ENCODE measurements around the gene HELZ2. TPM values are rescaled to one million over a fixed set of nuclear protein-coding genes. Genes with fewer than 3 reads are reported as not detected.
"Not testable (repeated sequence)": the region's sequence is repeated elsewhere in the genome, so short reads cannot be mapped to it uniquely, and the experiment has no call there.

Gene HELZ2
- total RNA-seq, 1 donor from 2014 or later, result 31.4 TPM

DNA sequence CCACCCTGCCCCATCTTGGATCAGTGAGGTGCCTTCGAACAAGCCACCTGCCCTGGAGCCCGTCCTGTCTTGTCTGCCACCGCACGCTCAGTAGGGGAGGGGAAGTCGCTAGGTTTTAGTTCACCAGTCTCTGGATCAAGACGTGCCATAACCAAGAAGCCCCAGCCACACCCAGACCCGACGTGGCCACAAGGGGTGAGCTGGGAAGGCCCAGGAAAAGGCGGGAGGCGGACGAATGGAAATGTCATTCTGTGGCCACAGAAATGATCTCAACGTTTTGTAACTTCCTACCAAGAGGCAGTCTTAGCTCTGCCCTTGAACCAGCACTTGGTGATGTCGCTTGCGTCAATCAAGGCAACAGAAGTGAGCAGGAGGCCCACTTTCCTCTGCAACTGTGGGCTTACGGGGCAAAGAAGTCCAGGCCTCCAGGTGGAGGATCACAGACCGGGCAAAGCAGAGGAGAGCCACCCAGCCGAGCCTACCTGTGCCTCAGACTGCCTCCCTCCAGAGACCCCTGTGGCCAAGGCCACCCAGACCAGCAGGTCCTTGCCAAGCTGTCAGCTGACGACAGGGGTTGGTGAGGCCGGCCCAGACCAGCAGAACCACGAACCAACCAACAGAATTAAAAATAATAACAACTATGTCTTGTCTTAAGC is 38.4 kb upstream of the HELZ2 start:
- H3K4me3 ChIP-seq, result no peak overlapping the region
- TF ChIP-seq POLR2A (IDR thresholded peaks at IDR 0.05), result no peak
- TF ChIP-seq, protein P1, sequence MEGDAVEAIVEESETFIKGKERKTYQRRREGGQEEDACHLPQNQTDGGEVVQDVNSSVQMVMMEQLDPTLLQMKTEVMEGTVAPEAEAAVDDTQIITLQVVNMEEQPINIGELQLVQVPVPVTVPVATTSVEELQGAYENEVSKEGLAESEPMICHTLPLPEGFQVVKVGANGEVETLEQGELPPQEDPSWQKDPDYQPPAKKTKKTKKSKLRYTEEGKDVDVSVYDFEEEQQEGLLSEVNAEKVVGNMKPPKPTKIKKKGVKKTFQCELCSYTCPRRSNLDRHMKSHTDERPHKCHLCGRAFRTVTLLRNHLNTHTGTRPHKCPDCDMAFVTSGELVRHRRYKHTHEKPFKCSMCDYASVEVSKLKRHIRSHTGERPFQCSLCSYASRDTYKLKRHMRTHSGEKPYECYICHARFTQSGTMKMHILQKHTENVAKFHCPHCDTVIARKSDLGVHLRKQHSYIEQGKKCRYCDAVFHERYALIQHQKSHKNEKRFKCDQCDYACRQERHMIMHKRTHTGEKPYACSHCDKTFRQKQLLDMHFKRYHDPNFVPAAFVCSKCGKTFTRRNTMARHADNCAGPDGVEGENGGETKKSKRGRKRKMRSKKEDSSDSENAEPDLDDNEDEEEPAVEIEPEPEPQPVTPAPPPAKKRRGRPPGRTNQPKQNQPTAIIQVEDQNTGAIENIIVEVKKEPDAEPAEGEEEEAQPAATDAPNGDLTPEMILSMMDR (IDR thresholded peaks at IDR 0.05), result no peak
- no peak for TF ChIP-seq POLR2AphosphoS5 (IDR thresholded peaks at IDR 0.05; ENCODE audit: insufficient read depth in 1 of 2, low read depth in 1 of 2)
- no peak overlapping the region for H3K27ac ChIP-seq
- no peaks in the 10 kb centered on the region for H3K9me3 ChIP-seq
- H3K36me3 ChIP-seq, result peaks cover 0 to 22% of the 10 kb centered on the region in 2 donors
- no peak for DNase-seq (ENCODE audit: extremely low spot score in 2 of 2)
- no peaks in the 10 kb centered on the region for H3K4me1 ChIP-seq
- H3K27me3 ChIP-seq, result no peaks in the 10 kb centered on the region
- intact Hi-C loops (cut with DNase I), result no loop called here

DNA sequence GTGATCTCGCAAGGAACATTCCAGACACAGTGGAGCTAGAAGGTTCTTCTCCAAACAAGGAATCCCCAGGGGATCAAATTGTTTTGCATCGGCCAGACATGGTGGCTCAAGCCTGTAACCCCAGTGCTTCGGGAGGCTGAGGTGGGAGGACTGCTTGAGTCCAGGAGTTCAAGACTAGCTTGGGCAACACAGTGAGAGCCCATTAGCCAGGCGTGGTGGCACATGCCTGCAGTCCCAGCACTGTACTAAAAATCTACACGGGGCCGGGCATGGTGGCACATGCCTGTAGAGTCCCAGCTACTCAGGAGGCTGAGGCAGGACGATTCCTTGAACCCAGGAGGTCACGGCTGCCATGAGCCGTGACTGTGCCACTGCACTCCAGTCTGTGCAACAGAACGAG is 37.6 kb upstream of the HELZ2 start:
- H3K9me3 ChIP-seq, result no peaks in the 10 kb centered on the region
- H3K27ac ChIP-seq, result no peak overlapping the region
- H3K4me3 ChIP-seq, result no peak overlapping the region
- no peak for DNase-seq (ENCODE audit: extremely low spot score in 2 of 2)
- TF ChIP-seq POLR2AphosphoS5 (IDR thresholded peaks at IDR 0.05; ENCODE audit: insufficient read depth in 1 of 2, low read depth in 1 of 2) (no peak), POLR2A (IDR thresholded peaks at IDR 0.05) (no peak)
- TF ChIP-seq, protein P1 (IDR thresholded peaks at IDR 0.05), result no peak
- no peaks in the 10 kb centered on the region for H3K27me3 ChIP-seq
- peaks cover 0 to 15% of the 10 kb centered on the region in 2 donors for H3K36me3 ChIP-seq
- intact Hi-C loops (cut with DNase I), result no loop called here
- no peaks in the 10 kb centered on the region for H3K4me1 ChIP-seq

DNA sequence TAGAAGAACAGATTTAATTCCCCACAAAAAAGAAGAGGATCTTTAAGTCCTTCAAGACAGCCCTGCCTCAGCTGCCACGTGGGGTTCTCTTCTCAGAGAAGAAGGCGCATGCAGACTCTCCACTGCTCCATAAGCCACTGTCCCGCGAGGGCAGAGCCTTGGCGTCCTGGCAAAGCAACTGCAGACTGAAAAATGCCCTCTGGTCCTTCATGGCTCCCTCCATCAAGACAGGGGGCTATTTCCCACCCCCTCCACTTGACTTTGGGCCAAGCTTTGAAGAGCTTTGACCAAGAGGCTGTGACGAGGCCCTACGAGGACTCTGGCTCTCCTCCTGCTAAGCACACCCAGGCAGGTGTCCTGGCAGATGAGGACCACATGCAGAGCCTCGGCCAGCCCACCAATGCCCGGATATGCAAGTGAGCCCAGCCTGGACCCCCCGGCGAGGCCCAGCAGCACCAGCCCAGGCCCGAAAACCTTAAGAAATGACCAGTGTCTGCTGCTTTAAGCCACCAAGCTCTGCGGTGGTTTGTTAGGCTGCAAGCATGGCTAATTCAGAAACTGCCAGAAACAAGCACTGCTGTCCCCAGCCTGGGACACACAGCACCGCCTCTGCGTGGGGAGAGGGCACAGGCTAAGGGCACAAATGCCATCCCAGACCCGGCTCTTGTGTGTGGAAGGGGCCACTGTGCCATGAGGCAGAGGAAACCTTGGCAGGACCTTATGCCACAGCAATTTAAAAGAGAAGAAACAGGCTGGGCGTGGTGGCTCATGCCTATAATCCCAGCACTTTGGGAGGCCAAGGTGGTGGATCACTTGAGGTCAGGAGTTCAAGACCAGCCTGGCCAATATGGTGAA is 36.8 kb upstream of the HELZ2 start:
- Histone ChIP-seq H3K9me3 (no peaks in the 10 kb centered on the region), H3K4me1 (no peaks in the 10 kb centered on the region), H3K27me3 (no peaks in the 10 kb centered on the region), H3K27ac (no peak overlapping the region), H3K4me3 (no peak overlapping the region), H3K36me3 (peaks cover 0 to 8% of the 10 kb centered on the region in 2 donors)
- DNase-seq (ENCODE audit: extremely low spot score in 2 of 2), result no peak
- intact Hi-C loops (cut with DNase I), result no loop called here
- TF ChIP-seq POLR2AphosphoS5 (IDR thresholded peaks at IDR 0.05; ENCODE audit: insufficient read depth in 1 of 2, low read depth in 1 of 2) (no peak), POLR2A (IDR thresholded peaks at IDR 0.05) (no peak)
- TF ChIP-seq, protein P1 (IDR thresholded peaks at IDR 0.05), result no peak

DNA sequence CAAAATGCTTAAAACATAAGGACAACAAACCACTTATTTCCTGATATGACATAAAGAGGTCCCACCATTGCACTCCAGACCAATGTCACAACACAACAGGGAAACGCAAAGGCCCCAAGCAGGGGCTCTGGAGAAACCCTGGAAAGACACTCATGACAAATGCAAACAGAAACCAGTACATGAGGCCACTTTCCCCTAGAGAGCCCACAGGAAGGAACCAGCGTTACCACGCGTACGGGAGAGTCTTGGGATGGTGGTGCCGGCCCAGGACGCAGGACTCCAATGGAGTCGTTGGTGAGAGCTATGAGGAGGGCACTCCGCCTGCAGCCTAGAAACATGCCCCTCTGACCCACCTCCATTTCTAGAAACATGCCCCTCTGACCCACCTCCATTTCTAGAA is 32.6 kb upstream of the HELZ2 start:
- Histone ChIP-seq H3K4me3 (no peak overlapping the region), H3K4me1 (no peaks in the 10 kb centered on the region), H3K27me3 (no peaks in the 10 kb centered on the region), H3K9me3 (no peaks in the 10 kb centered on the region), H3K27ac (no peak overlapping the region), H3K36me3 (peaks cover 0 to 12% of the 10 kb centered on the region in 2 donors)
- TF ChIP-seq POLR2A (IDR thresholded peaks at IDR 0.05) (no peak), POLR2AphosphoS5 (IDR thresholded peaks at IDR 0.05; ENCODE audit: insufficient read depth in 1 of 2, low read depth in 1 of 2) (no peak)
- TF ChIP-seq, protein P1 (IDR thresholded peaks at IDR 0.05), result no peak
- intact Hi-C loops (cut with DNase I), result no loop called here
- no peak for DNase-seq (ENCODE audit: extremely low spot score in 2 of 2)

DNA sequence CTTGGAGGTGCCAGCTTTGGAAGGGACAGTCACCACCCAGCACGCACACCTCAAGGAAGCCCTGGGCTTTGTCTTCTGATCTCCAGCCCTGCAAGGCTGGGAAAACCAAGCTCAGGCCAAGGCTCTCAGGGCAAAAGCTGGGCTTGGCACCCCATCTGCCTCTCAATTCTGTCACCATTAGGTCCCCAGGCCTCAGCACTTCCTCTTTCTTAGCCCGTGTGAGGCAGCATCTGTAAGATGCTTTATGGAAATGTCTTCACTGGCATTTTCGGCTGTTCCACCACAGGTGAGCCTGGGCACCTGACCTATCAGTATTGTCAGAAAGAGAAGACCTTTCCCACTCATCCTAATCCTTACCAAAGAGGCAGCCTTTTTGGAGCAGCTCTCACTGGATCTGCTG is 28.3 kb upstream of the HELZ2 start:
- TF ChIP-seq POLR2A (IDR thresholded peaks at IDR 0.05) (no peak), POLR2AphosphoS5 (IDR thresholded peaks at IDR 0.05; ENCODE audit: insufficient read depth in 1 of 2, low read depth in 1 of 2) (no peak)
- TF ChIP-seq, protein P1 (IDR thresholded peaks at IDR 0.05), result no peak
- H3K27ac ChIP-seq, result no peak overlapping the region
- no peak overlapping the region for H3K4me3 ChIP-seq
- intact Hi-C loops (cut with DNase I), result no loop called here
- H3K27me3 ChIP-seq, result no peaks in the 10 kb centered on the region
- peaks cover 0 to 30% of the 10 kb centered on the region in 2 donors for H3K36me3 ChIP-seq
- DNase-seq (ENCODE audit: extremely low spot score in 2 of 2), result no peak
- no peaks in the 10 kb centered on the region for H3K9me3 ChIP-seq
- H3K4me1 ChIP-seq, result no peaks in the 10 kb centered on the region

DNA sequence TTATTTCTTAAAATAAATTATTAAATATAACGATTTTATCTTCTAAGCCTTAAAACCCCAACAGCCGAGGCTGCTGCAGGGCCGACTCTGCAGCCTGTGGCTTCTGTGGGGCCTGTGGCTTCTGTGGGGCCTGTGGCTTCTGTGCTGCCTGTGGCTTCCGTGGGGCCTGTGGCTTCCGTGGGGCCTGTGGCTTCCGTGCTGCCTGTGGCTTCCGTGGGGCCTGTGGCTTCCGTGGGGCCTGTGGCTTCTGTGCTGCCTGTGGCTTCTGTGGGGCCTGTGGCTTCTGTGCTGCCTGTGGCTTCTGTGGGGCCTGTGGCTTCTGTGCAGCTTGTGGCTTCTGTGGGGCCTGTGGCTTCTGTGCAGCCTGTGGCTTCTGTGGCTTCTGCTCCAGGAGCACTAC is 27.6 kb upstream of the HELZ2 start:
- H3K27me3 ChIP-seq; DNase-seq (ENCODE audit: extremely low spot score in 2 of 2); H3K4me3 ChIP-seq; intact Hi-C loops (cut with DNase I); H3K9me3 ChIP-seq; H3K4me1 ChIP-seq; H3K27ac ChIP-seq: not testable (repeated sequence)
- H3K36me3 ChIP-seq, result peaks cover 0 to 32% of the 10 kb centered on the region in 2 donors

All from vagina (tissue), 2 donors.